GM06990 (cell line): ENCODE data around the gene FMNL2.

ENCODE experiments used
- DNase-seq: peaks from one replicate; pipeline ENCODE4 v3.0.0-alpha.2; 2011; ENCODE audit not compliant: insufficient read length; ENCODE audit errors: extremely low read depth
- H3K27me3 ChIP-seq: replicated peaks from 2 replicates; pipeline ENCODE4 v1.6.0; 2011; ENCODE audit warnings: low read length; ENCODE audit not compliant: control insufficient read depth, insufficient read depth
- H3K36me3 ChIP-seq: 2 replicates; pipeline ENCODE4 v1.5.1; 2011; ENCODE audit warnings: low read length; ENCODE audit not compliant: control insufficient read depth, insufficient read depth
- H3K4me3 ChIP-seq: replicated peaks from 2 replicates; pipeline ENCODE4 v1.5.1; 2011; ENCODE audit warnings: low read depth, mild to moderate bottlenecking, control low read depth, low read length
- CTCF ChIP-seq: IDR thresholded peaks from 2 replicates; pipeline ENCODE4 v1.5.1; 2011; ENCODE audit warnings: low read length, control low read depth, mild to moderate bottlenecking, inconsistent platforms; ENCODE audit not compliant: insufficient read depth, poor library complexity, severe bottlenecking

The FMNL2 gene

GRCh38 chr2:152661076-152661475 lies 326.1 kb downstream of the FMNL2 start:
- peaks cover 9% of the 10 kb centered on the region for H3K36me3 ChIP-seq

GRCh38 chr2:152664725-152665124 lies 329.8 kb downstream of the FMNL2 start:
- H3K36me3 ChIP-seq: peaks cover 18% of the 10 kb centered on the region
- H3K27me3 ChIP-seq: no peaks in the 10 kb centered on the region
- no peak for DNase-seq
- TF ChIP-seq CTCF: no peak
- no peak overlapping the region for H3K4me3 ChIP-seq

More at GRCh38 chr2:152661076-152661475, 326.1 kb downstream of the FMNL2 start:
- no peak for TF ChIP-seq CTCF
- no peak for DNase-seq
- no peak overlapping the region for H3K4me3 ChIP-seq
- H3K27me3 ChIP-seq: no peaks in the 10 kb centered on the region

GRCh38 chr2:152674334-152674733 lies 339.4 kb downstream of the FMNL2 start:
- Histone ChIP-seq H3K36me3 (peaks cover 3% of the 10 kb centered on the region), H3K4me3 (no peak overlapping the region), H3K27me3 (no peaks in the 10 kb centered on the region)
- no peak for TF ChIP-seq CTCF
- DNase-seq: no peak

- TF ChIP-seq CTCF: no peak
- no peak for DNase-seq
- Histone ChIP-seq H3K36me3 (peaks cover 3% of the 10 kb centered on the region), H3K27me3 (no peaks in the 10 kb centered on the region), H3K4me3 (no peak overlapping the region)
These were observed 341.5 kb downstream of the FMNL2 start for GRCh38 chr2:152676461-152676860.

GRCh38 chr2:152678808-152679207 lies 343.8 kb downstream of the FMNL2 start:
- Histone ChIP-seq H3K27me3 (no peaks in the 10 kb centered on the region), H3K4me3 (no peak overlapping the region), H3K36me3 (peaks cover 3% of the 10 kb centered on the region)
- no peak for DNase-seq
- no peak for TF ChIP-seq CTCF

GRCh38 chr2:152682663-152683062 lies 347.7 kb downstream of the FMNL2 start:
- H3K27me3 ChIP-seq: no peaks in the 10 kb centered on the region
- DNase-seq: no peak
- no peaks in the 10 kb centered on the region; the same call in none of the 2 replicates for H3K36me3 ChIP-seq
- TF ChIP-seq CTCF: no peak
- H3K4me3 ChIP-seq: no peak overlapping the region
